HepG2 (cell line): ENCODE measurements around the gene HMHB1. TPM values are rescaled to one million over a fixed set of nuclear protein-coding genes. Genes with fewer than 3 reads are reported as not detected.
A peak's percentile ranks its signal among the peaks of the same experiment; 100 is the strongest.

Experiments
- ADNP ChIP-seq: sonication (generic); formaldehyde crosslinking; IDR thresholded peaks from 2 replicates; pipeline ENCODE4 v1.4.0; 2020; ENCODE audit warnings: missing genetic modification reagents
- ARID4A ChIP-seq: sonication (generic); formaldehyde crosslinking; IDR thresholded peaks from 2 replicates; pipeline ENCODE4 v1.5.0; 2020; ENCODE audit warnings: mild to moderate bottlenecking, missing genetic modification reagents, borderline replicate concordance
- KAT2B ChIP-seq: fragments of 150-350 bp; IDR thresholded peaks from 2 replicates; pipeline ENCODE4 v1.6.1; 2014; ENCODE audit warnings: low read depth, low read length, borderline replicate concordance
- KLF16 ChIP-seq, 2 experiments: sonication (generic) in 1 of 2; formaldehyde crosslinking in 1 of 2; IDR thresholded peaks; 2 replicates each; pipeline versions ENCODE4 v1.6.1 to v1.8.0; 2016 to 2023; ENCODE audit warnings: missing genetic modification reagents in 2 of 2, missing compliant biosample characterization in 1 of 2
- MAFK ChIP-seq, 2 experiments: IDR thresholded peaks in 1 of 2; conservative IDR thresholded peaks in 1 of 2; 2 replicates each; pipeline ENCODE4 v1.6.1; 2011; ENCODE audit warnings: improper control_type of control experiment in 2 of 2, low read length in 2 of 2
- RFX5 ChIP-seq: IDR thresholded peaks from 2 replicates; pipeline ENCODE4 v1.6.1; 2011; ENCODE audit warnings: low read depth, low read length, improper control_type of control experiment
- SMAD9 ChIP-seq: sonication (generic); formaldehyde crosslinking; IDR thresholded peaks from 2 replicates; pipeline ENCODE4 v1.5.1; 2020; ENCODE audit warnings: mild to moderate bottlenecking, missing genetic modification reagents
- SPEN ChIP-seq: sonication (generic); formaldehyde crosslinking; IDR thresholded peaks from 2 replicates; pipeline ENCODE4 v1.5.1; 2020; ENCODE audit warnings: low read depth, mild to moderate bottlenecking, missing genetic modification reagents
- TAF1 ChIP-seq: sonication (generic); formaldehyde crosslinking; IDR thresholded peaks from 2 replicates; pipeline ENCODE4 v1.4.0; 2020; ENCODE audit warnings: missing genetic modification reagents
- TBX3 ChIP-seq: fragments of 450-650 bp; IDR thresholded peaks from 2 replicates; pipeline ENCODE4 v1.6.1; 2017; ENCODE audit warnings: antibody characterized with exemption, mild to moderate bottlenecking, inconsistent platforms, borderline replicate concordance
- TP53 ChIP-seq: sonication (generic); formaldehyde crosslinking; conservative IDR thresholded peaks from 2 replicates; pipeline ENCODE4 v1.4.0; 2020; ENCODE audit warnings: missing genetic modification reagents
- YY1 ChIP-seq: IDR thresholded peaks from 2 replicates; pipeline ENCODE4 v1.6.1; 2011; ENCODE audit warnings: low read length, low read depth, moderate library complexity, mild to moderate bottlenecking; ENCODE audit not compliant: insufficient read depth, insufficient replicate concordance
- ZNF274 ChIP-seq: sonication (generic); formaldehyde crosslinking; IDR thresholded peaks from 2 replicates; pipeline ENCODE4 v1.5.1; 2020; ENCODE audit warnings: mild to moderate bottlenecking, missing genetic modification reagents
- ZNF318 ChIP-seq: sonication (generic); formaldehyde crosslinking; IDR thresholded peaks from 2 replicates; pipeline ENCODE4 v1.4.0; 2020; ENCODE audit warnings: mild to moderate bottlenecking, missing genetic modification reagents
- ZNF790 ChIP-seq: sonication (generic); formaldehyde crosslinking; IDR thresholded peaks from 2 replicates; pipeline ENCODE4 v1.8.0; 2022; ENCODE audit warnings: missing genetic modification reagents, mild to moderate bottlenecking, borderline replicate concordance
- polyA plus RNA-seq, 8 experiments: library from polyadenylated mRNA; depleted of rRNA in 3 of 8; stranded (reverse) in 7 of 8; unstranded in 1 of 8; fragments of >200 nt; fragmentation: Illumina TruSeq in 4 of 8; extraction: Trizol in 4 of 8; gene quantifications; 2 replicates each; pipeline versions ENCODE4 v1.2.1 to v1.2.3, GENCODE V29; 2011 to 2016; ENCODE audit warnings: low read depth in 4 of 8, missing spikeins in 1 of 8, mixed read lengths in 1 of 8; ENCODE audit not compliant: insufficient read depth in 1 of 8
- total RNA-seq, 5 experiments: library from RNA; depleted of rRNA; stranded (reverse); fragments of >200 nt; fragmentation: Illumina TruSeq; extraction: Trizol; gene quantifications; 2 replicates each; pipeline ENCODE4 v1.2.3, GENCODE V29; 2016; ENCODE audit warnings: low read depth in 1 of 5
- TF ChIP-seq, protein P1 (sequence below): sonication (generic); formaldehyde crosslinking; IDR thresholded peaks from 2 replicates; pipeline ENCODE4 v1.5.1; 2020; ENCODE audit warnings: missing genetic modification reagents, mild to moderate bottlenecking, borderline replicate concordance

The HMHB1 gene
- total and polyA plus RNA-seq, 2 of the 13 experiments (the other 11 are each of a cell fraction or from before 2014, with no cell fraction given), result not detected

DNA sequence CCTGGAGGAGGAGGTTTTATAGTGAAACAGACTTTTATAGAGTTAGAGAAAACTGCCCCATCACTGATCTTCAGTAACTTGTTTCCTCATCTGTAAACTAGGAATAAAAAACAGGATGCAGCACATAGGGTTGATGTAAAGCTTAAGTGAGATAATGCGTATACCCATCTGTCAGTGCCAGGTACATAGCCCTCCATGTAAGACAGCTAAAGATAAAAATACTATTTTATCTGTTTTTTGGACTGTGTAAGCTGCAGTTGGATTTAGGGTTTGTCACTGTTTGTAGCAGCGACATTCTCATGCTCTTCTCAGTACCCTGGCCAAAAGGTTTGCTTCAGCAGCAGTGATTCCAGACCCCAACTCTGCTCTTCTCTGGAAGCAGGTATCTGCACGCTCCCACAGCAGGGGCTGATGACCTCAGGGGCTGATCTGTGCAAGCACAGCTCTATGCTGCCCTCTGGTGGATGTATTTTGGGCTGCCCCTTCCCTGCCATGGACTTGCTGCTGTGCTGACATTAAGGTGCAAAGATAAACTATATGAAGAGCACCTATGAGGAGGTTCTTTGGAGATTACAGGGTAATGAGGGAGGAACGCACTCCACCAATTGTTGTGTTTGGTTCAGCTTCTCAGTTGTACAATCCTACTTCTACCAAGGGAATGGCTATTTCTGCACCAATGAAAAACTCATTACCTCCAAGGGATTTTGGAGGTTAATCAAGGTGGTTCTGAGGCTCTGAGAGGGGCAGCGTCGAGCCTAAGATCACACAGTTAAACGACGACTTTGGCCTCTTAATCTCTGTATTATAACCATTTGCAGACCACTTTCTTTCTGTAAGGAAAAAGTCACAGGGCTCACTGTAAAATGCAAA is 13.1 kb downstream of the HMHB1 start (continued):
- TF ChIP-seq YY1 (peak; percentile 40), KAT2B (no peak), ZNF790 (CRISPR knock-in tag) (no peak), RFX5 (no peak), MAFK (conservative IDR thresholded peaks at IDR 0.05 in 1 of 2, IDR thresholded peaks at IDR 0.05 in 1 of 2; ENCODE audit: low read length in 2 of 2) (no peak), ARID4A (no peak), SPEN (CRISPR knock-in tag) (0 out of 2 replicates have a peak, but pooled peaks have one; percentile 18), TP53 (CRISPR knock-in tag) (no peak), TAF1 (CRISPR knock-in tag) (no peak), SMAD9 (CRISPR knock-in tag) (no peak), ADNP (CRISPR knock-in tag) (no peak), TBX3 (no peak), ZNF318 (no peak), ZNF274 (CRISPR knock-in tag) (no peak), KLF16 (CRISPR knock-in tag; IDR thresholded peaks at IDR 0.05) (no peak)
- TF ChIP-seq, protein P1, sequence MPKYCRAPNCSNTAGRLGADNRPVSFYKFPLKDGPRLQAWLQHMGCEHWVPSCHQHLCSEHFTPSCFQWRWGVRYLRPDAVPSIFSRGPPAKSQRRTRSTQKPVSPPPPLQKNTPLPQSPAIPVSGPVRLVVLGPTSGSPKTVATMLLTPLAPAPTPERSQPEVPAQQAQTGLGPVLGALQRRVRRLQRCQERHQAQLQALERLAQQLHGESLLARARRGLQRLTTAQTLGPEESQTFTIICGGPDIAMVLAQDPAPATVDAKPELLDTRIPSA (CRISPR knock-in tag), result no peak
